HG02943 (cell line): Measurements from ENCODE around the gene FBXO2.

Source experiments
- ATAC-seq: cut with Tn5 transposase; IDR thresholded peaks from one replicate; pipeline ENCODE4 v1.9.1; 2021; ENCODE audit warnings: mild to moderate bottlenecking, low read depth, moderate library complexity; ENCODE audit not compliant: unreplicated experiment

The FBXO2 gene

GRCh38 chr1:11602424-11602823 is 51.8 kb downstream of the FBXO2 start:
- ATAC-seq = no peak

GRCh38 chr1:11600836-11601235 is 53.4 kb downstream of the FBXO2 start:
- ATAC-seq = no peak

- ATAC-seq = no peak
Measured at GRCh38 chr1:11599891-11600576, 54.2 kb downstream of the FBXO2 start.

GRCh38 chr1:11598461-11598860 is 55.8 kb downstream of the FBXO2 start:
- no peak for ATAC-seq
